HUDEP-2 (cell line): ENCODE data around the gene AJAP1.

ENCODE experiments used
- DNase-seq, 76 experiments: peaks; one replicate each; lab custom pipeline; 2025; ENCODE audit not compliant: unreplicated experiment in 76 of 76; lab: John Stamatoyannopoulos, UW

The AJAP1 gene

DNA sequence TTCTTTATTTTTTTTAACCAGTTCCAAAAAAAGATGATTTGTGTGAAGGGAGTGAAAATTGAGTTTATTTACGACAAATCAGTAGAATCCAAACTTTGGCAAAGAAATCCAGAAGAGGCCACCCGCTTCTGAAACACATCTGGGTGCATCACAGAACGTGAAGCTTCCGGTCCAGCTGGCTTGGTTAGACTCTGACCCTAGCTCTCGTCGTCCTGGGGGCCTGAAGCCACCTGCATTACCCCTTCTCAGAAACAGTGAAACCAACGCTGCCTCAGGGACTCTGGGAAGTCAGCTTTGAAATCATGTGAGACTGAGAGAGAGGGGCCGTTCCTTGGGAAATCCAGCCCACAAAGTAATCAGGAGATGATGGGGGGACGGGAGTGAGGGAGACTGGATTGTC is 21.8 kb downstream of the AJAP1 start:
- no peak for DNase-seq

DNA sequence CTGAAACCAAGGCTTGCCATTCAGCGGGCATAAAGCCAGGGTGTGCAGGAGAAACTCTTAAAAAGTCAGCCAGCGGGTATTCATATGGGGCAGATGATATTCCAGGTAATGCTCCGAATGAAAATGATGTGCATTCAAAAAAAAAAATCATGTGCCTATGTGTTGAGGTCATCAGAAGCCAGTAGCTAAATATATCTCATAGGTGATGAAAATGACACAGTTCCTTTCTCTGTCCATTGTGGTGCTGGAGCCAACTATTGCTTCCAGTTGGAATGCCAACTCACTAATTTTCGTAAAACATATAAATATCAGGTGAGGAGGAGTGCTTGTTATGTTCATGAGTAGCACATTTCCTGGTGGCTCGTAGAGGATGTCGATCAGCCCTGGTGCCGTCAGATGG is 23.2 kb downstream of the AJAP1 start:
- no peak for DNase-seq

DNA sequence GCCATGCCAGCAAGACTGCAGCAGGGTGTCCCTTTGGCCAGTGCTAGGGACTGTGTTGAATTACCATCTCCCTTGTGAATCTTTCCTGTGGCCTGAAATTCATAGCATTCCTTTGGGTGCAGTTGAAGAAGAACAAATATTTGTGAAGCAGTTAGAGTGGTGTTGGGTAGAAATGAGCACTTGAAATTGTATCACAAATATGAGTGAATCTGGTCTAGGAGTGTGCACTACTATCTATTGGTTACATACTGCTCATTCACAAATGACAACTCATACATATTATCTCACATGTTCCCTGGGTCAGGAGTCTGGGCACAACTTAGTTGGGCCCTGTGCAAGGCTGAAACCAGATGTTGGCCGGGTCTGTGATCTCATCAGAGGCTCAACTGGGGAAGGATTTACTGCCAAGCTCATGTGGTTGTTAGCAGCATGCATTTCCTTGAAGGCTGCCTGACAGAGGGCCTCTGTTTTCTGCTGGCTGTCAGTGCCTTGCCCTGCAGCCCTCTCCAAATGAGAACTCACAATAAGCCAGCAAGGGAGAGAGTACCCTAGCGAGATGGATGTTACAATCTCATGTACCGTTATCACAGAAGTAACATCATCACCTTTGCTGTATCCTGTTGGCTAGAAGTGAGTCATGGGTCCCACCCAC is 23.8 kb downstream of the AJAP1 start:
- DNase-seq, result no peak

- DNase-seq, result no peak
Observed at GRCh38 chr1:4681026-4681425, 26.6 kb downstream of the AJAP1 start.

GRCh38 chr1:4682607-4683220 is 28.3 kb downstream of the AJAP1 start:
- no peak for DNase-seq

- no peak for DNase-seq
Observed at GRCh38 chr1:4684136-4684535, 29.7 kb downstream of the AJAP1 start.

GRCh38 chr1:4684864-4685522 is 30.6 kb downstream of the AJAP1 start:
- DNase-seq, result no peak

GRCh38 chr1:4685523-4685865 is 31.1 kb downstream of the AJAP1 start:
- no peak for DNase-seq

DNA sequence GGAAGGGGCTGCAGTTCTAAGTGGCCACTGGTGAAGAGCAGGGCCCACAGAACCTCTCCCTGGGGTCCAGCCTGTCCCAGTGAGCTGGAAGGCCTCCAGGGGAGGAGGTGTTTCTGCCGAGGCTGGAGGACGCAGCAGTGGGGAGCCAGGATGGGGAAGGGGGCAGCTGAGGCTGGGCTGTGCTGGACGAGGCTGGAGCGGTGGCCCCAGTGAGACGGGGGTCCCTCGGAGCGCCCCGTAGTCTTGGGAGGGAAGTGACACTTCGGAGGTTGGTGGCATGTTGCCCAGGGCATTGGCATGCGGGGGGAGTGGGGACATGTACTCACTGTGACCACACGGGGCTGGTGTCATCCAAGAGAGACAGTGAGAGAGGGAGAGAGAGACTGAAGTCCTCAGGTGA is 33.5 kb downstream of the AJAP1 start:
- no peak for DNase-seq

DNA sequence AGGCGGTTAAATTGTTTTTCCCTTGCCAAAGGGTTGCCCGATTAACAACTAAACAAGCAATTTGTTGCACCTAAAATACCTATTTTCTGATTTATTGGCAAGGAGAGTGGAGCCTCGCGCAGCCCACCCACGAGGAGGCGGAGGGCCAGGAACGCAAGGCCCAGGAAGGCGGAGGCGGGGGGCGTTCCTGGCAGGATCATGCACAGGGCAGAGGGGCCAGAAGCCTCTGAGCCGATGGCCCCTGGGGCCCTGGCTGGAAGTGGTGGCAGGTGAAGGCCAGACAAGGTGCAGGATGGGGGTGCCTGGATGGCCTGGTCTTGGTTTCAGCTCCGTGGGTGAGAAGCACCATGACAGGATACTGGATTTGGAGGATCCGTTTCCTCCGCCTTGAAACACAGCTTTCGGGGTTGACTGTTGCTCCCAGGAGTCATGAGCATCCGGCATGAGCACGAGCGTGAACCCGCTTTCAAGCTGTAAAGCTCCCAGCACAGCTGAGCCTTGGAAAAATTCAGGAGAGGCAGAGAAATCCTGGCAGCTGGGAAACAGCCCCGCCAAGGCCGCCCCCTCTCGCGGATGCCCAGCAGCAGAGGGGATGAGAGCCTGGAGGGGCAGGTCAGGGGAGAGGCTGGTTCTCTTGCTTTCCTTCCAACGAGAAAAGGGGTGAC is 35.0 kb downstream of the AJAP1 start:
- no peak for DNase-seq

- no peak for DNase-seq
Observed at GRCh38 chr1:4689941-4690635, 35.7 kb downstream of the AJAP1 start.

GRCh38 chr1:4690951-4691675 is 36.7 kb downstream of the AJAP1 start:
- no peak for DNase-seq

GRCh38 chr1:4691766-4692405 is 37.5 kb downstream of the AJAP1 start:
- DNase-seq, result no peak

GRCh38 chr1:4692437-4692836 is 38.0 kb downstream of the AJAP1 start:
- DNase-seq, result no peak

GRCh38 chr1:4693331-4693730 is 38.9 kb downstream of the AJAP1 start:
- DNase-seq, result no peak

DNA sequence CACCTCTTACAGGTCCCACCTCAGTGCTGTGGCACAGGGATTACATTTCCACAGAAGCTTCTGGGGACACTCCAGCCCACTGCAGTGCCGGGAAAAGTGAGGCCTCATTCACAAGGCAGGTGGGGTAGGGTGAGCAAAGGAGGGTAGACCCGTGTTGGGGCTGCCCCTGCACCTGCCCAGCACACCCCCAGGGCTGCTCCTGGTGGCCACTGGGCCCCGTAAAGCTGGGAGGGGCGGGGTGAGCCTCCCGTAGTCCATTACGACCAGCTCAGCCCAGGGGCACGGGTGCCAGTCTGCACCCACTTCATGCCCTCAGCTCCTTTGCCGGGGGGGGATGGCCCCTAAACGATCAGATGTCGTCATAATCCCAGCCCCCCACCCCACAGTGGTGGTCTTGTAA is 39.5 kb downstream of the AJAP1 start:
- no peak for DNase-seq

GRCh38 chr1:4694492-4694891 is 40.1 kb downstream of the AJAP1 start:
- no peak for DNase-seq

GRCh38 chr1:4695241-4695640 is 40.8 kb downstream of the AJAP1 start:
- DNase-seq, result no peak

DNA sequence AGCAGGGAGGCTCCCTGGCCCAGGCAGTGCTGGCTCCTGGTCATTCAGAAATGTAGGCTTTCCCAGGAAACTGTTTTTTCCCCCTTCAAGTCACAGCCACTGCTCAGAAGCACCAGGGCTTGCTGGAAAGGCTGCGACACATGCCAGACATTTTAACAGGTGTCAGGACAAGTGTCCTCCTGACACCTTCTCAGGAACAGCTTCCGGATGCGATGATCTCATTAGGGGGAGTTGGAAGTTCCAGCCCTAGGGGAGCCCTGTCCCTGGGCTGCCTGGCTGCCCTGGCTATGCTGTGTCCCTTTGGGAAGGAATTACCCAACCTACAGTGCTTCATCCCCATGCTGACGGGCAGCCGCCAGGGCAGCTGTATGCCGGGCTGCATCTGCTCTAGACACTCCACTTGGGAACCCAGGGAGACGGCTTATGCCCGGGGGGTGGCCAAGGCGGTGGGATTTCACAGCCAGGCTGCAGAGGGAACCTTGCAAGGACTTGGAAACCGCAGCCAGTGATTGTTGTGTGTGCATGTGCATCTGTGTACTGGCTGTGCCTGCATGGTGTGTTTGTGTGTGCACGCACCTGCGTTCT is 41.8 kb downstream of the AJAP1 start:
- no peak for DNase-seq

DNA sequence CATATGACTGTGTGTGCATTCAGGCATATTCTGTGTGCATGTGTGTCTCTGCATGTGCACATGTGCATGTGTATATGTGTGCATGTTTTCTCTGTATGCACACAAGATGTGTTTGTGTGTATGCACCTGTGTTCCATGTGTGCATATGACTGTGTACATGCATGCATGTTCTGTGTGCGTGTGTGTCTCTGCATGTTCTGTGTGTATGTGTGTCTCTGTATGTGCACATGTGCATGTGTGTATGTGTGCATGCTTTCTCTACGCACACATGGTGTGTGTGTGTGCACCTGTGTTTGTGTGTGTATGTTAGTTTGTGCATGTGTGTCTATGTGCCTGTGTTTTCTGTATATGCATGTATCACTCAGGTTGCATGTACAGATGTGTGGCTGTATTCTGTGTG is 42.3 kb downstream of the AJAP1 start:
- no peak for DNase-seq
